Astrocyte (in vitro differentiated cells and primary cell): ENCODE results near the gene PRSS12. TPM values are rescaled to one million over a fixed set of nuclear protein-coding genes. Genes with fewer than 3 reads are reported as not detected.

Source experiments
- DNase-seq: peaks from one replicate; pipeline ENCODE4 v3.0.0-alpha.2; 2010; ENCODE audit warnings: low read depth
- FAIRE-seq: peaks from 2 replicates; lab custom pipeline; 2011; peaks lifted over from hg19 to GRCh38; lab: Jason Lieb, UNC
- H2AFZ ChIP-seq: 2 replicates; pipeline ENCODE4 v1.6.0; 2012; ENCODE audit warnings: low read depth, low read length, inconsistent platforms
- H3K27ac ChIP-seq: 2 replicates; pipeline ENCODE4 v1.5.1; 2011; ENCODE audit warnings: low read depth, low read length, inconsistent platforms
- H3K27me3 ChIP-seq: 2 replicates; pipeline ENCODE4 v1.6.0; 2011; ENCODE audit warnings: low read length, inconsistent platforms; ENCODE audit not compliant: insufficient read depth
- H3K36me3 ChIP-seq: 2 replicates; pipeline ENCODE4 v1.5.1; 2011; ENCODE audit warnings: low read length, inconsistent platforms; ENCODE audit not compliant: insufficient read depth
- H3K4me1 ChIP-seq: 2 replicates; pipeline ENCODE4 v1.5.1; 2011; ENCODE audit warnings: low read length, inconsistent platforms; ENCODE audit not compliant: insufficient read depth
- H3K4me2 ChIP-seq: 2 replicates; pipeline ENCODE4 v1.6.0; 2012; ENCODE audit warnings: low read length, inconsistent platforms
- H3K4me3 ChIP-seq: 2 replicates; pipeline ENCODE4 v1.5.1; 2011; ENCODE audit warnings: low read depth, mild to moderate bottlenecking, low read length, inconsistent platforms; ENCODE audit not compliant: insufficient read depth
- H3K79me2 ChIP-seq: 2 replicates; pipeline ENCODE4 v1.6.0; 2012; ENCODE audit warnings: mild to moderate bottlenecking, low read length, inconsistent platforms; ENCODE audit not compliant: insufficient read depth
- H3K9ac ChIP-seq: 2 replicates; pipeline ENCODE4 v1.6.0; 2012; ENCODE audit warnings: mild to moderate bottlenecking, low read length, inconsistent platforms
- H3K9me3 ChIP-seq: 2 replicates; pipeline ENCODE4 v1.5.1; 2012; ENCODE audit warnings: low read depth, mild to moderate bottlenecking, low read length, inconsistent platforms; ENCODE audit not compliant: insufficient read depth
- H4K20me1 ChIP-seq: 2 replicates; pipeline ENCODE4 v1.6.0; 2012; ENCODE audit warnings: low read length, inconsistent platforms; ENCODE audit not compliant: insufficient read depth
- H3K27ac Mint-ChIP-seq: one replicate; pipeline ENCODE4 v1.8.0; 2021; ENCODE audit warnings: mild to moderate bottlenecking, mixed read lengths; ENCODE audit not compliant: unreplicated experiment
- H3K27me3 Mint-ChIP-seq: one replicate; pipeline ENCODE4 v1.8.0; 2021; ENCODE audit warnings: low read depth, mixed read lengths; ENCODE audit not compliant: unreplicated experiment
- H3K36me3 Mint-ChIP-seq: one replicate; pipeline ENCODE4 v1.8.0; 2021; ENCODE audit warnings: low read depth, mixed read lengths; ENCODE audit not compliant: unreplicated experiment
- H3K4me1 Mint-ChIP-seq: one replicate; pipeline ENCODE4 v1.8.0; 2021; ENCODE audit warnings: low read depth, mixed read lengths; ENCODE audit not compliant: unreplicated experiment
- H3K4me3 Mint-ChIP-seq: one replicate; pipeline ENCODE4 v1.8.0; 2021; ENCODE audit warnings: mild to moderate bottlenecking, moderate library complexity, mixed read lengths; ENCODE audit not compliant: unreplicated experiment
- H3K9me3 Mint-ChIP-seq: one replicate; pipeline ENCODE4 v1.8.0; 2021; ENCODE audit warnings: mild to moderate bottlenecking, mixed read lengths; ENCODE audit not compliant: unreplicated experiment
- CTCF ChIP-seq: IDR thresholded peaks from 2 replicates; pipeline ENCODE4 v1.5.1; 2011; ENCODE audit warnings: low read depth, mild to moderate bottlenecking, inconsistent platforms, low read length, moderate library complexity; ENCODE audit not compliant: insufficient read depth
- EZH2 ChIP-seq: IDR thresholded peaks from 2 replicates; pipeline ENCODE4 v1.6.1; 2012; ENCODE audit warnings: mild to moderate bottlenecking, low read length, inconsistent platforms; ENCODE audit not compliant: insufficient read depth
- total RNA-seq: library from RNA; stranded (reverse); gene quantifications from 2 replicates; pipeline ENCODE4 v1.2.1, GENCODE V29; 2021

PRSS12 gene
- total RNA-seq, 1 donor from 2014 or later: 4.1 TPM

- no peaks in the 10 kb centered on the region for H3K36me3 ChIP-seq
- no peak overlapping the region for H3K9ac ChIP-seq
- DNase-seq: no peak
- no peak for TF ChIP-seq EZH2
- TF ChIP-seq CTCF: no peak
- H3K4me2 ChIP-seq: no peak overlapping the region
- H3K4me3 ChIP-seq: no peak overlapping the region
- no peak overlapping the region for H2AFZ ChIP-seq
- H3K9me3 Mint-ChIP-seq: no peaks in the 10 kb centered on the region
- H3K4me3 Mint-ChIP-seq: no peak overlapping the region
- H3K27me3 Mint-ChIP-seq: no peaks in the 10 kb centered on the region
- H3K27ac ChIP-seq: no peak overlapping the region
- H3K27me3 ChIP-seq: no peaks in the 10 kb centered on the region
- no peaks in the 10 kb centered on the region for H3K4me1 ChIP-seq
- no peaks in the 10 kb centered on the region for H3K4me1 Mint-ChIP-seq
- FAIRE-seq: no peak
- H3K9me3 ChIP-seq: no peaks in the 10 kb centered on the region
- H3K27ac Mint-ChIP-seq: no peak overlapping the region
- H3K36me3 Mint-ChIP-seq: no peaks in the 10 kb centered on the region
- no peaks in the 10 kb centered on the region for H4K20me1 ChIP-seq
- H3K79me2 ChIP-seq: no peaks in the 10 kb centered on the region
Observed at GRCh38 chr4:118327554-118328241, 25.1 kb downstream of the PRSS12 start.

- Histone ChIP-seq H3K4me3 (no peak overlapping the region), H3K27ac (no peak overlapping the region), H2AFZ (no peak overlapping the region), H3K79me2 (no peaks in the 10 kb centered on the region), H3K27me3 (no peaks in the 10 kb centered on the region), H4K20me1 (no peaks in the 10 kb centered on the region), H3K4me1 (no peaks in the 10 kb centered on the region), H3K4me2 (no peak overlapping the region), H3K9me3 (no peaks in the 10 kb centered on the region), H3K36me3 (no peaks in the 10 kb centered on the region), H3K9ac (no peak overlapping the region)
- FAIRE-seq (no peak), DNase-seq (no peak)
- Mint-ChIP-seq H3K4me1 (no peaks in the 10 kb centered on the region), H3K9me3 (no peaks in the 10 kb centered on the region), H3K27me3 (no peaks in the 10 kb centered on the region), H3K27ac (no peak overlapping the region), H3K4me3 (no peak overlapping the region), H3K36me3 (no peaks in the 10 kb centered on the region)
- no peak for TF ChIP-seq CTCF
- no peak for TF ChIP-seq EZH2
Observed at GRCh38 chr4:118326585-118326984, 26.2 kb downstream of the PRSS12 start.

GRCh38 chr4:118325431-118325830 lies 27.4 kb downstream of the PRSS12 start:
- no peaks in the 10 kb centered on the region for H3K36me3 Mint-ChIP-seq
- H3K4me3 Mint-ChIP-seq: no peak overlapping the region
- DNase-seq (no peak), FAIRE-seq (no peak)
- Histone ChIP-seq H4K20me1 (no peaks in the 10 kb centered on the region), H3K4me3 (no peak overlapping the region), H3K4me2 (no peak overlapping the region), H3K9ac (no peak overlapping the region), H3K36me3 (no peaks in the 10 kb centered on the region), H3K27ac (no peak overlapping the region), H3K4me1 (no peaks in the 10 kb centered on the region), H3K79me2 (no peaks in the 10 kb centered on the region), H3K9me3 (no peaks in the 10 kb centered on the region), H2AFZ (no peak overlapping the region), H3K27me3 (no peaks in the 10 kb centered on the region)
- TF ChIP-seq EZH2 (no peak), CTCF (no peak)
- no peaks in the 10 kb centered on the region for H3K27me3 Mint-ChIP-seq
- no peak overlapping the region for H3K27ac Mint-ChIP-seq
- H3K4me1 Mint-ChIP-seq: no peaks in the 10 kb centered on the region
- no peaks in the 10 kb centered on the region for H3K9me3 Mint-ChIP-seq
